Activated T-helper 1 cell treated with anti-CD3 and anti-CD28 coated beads, Interleukin-2, amount 50 U/mL, for 16 hours (primary cell): Measurements from ENCODE around the gene ORC1.

Experiments used
- DNase-seq, 2 donors: peaks; one replicate each; pipeline ENCODE4 v3.0.0-alpha.2; 2020; ENCODE audit warnings: low read depth in 1 of 2, low spot score in 1 of 2

The ORC1 gene

GRCh38 chr1:52346653-52347052 lies 57.6 kb downstream of the ORC1 start:
- no peak for DNase-seq

- no peak for DNase-seq
Observed at GRCh38 chr1:52345252-52345651, 59.0 kb downstream of the ORC1 start.

DNA sequence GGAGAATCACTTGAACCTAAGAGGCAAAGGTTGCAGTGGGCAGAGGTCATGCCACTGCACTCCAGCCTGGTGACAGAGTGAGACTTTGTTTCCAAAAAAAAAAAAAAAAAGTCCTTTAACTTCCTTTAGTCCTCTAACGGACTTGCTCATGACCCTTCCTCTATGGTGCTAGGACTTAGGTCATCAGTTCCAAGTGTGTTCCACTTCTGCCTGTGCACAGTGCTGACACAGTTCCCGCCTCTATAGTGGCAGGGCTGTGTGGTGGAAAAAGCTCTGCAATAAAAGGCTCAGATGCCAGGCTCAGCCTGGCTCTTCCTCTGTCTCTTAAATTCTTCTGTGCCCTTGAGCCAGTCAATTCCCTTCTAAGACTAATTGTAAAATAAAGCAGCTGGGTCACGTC lies 60.2 kb downstream of the ORC1 start:
- DNase-seq = no peak

DNA sequence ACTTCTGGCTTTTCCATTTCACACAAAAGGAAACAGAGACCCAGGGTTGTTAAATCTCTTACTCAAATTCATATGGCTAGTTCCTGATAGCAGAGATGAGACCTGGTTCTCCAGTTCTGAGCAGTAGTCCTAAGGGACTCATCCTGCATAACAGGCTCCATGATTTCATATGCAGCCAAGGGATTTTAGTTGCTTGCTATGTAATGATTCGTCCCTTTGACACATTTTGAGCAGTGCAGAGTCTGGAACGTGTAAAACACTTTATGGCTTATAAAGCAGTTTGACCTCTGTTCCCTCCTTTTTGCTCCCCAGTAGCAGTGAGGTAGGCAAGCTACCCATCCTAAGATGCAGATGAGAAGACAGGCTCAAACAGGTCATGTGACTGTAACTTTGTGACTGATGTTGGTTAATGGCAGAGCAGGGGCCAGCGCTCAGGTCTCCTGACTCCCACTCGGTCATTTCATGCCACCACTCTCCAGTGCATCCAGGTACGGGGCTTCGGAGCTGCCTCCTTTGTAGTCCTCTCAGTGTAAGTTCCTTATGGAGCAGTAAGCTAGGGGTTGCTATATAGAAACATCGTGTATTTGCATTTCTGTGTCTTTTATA lies 62.5 kb downstream of the ORC1 start:
- DNase-seq = no peak

GRCh38 chr1:52337439-52337838 lies 66.8 kb downstream of the ORC1 start:
- no peak for DNase-seq

- no peak for DNase-seq
Observed at GRCh38 chr1:52334906-52335528, 69.2 kb downstream of the ORC1 start.

- DNase-seq = no peak
Observed at GRCh38 chr1:52332411-52332810, 71.8 kb downstream of the ORC1 start.

- DNase-seq = no peak
Observed at GRCh38 chr1:52328615-52329014, 75.6 kb downstream of the ORC1 start.

GRCh38 chr1:52325786-52326185 lies 78.4 kb downstream of the ORC1 start:
- DNase-seq = no peak

- DNase-seq = no peak
Observed at GRCh38 chr1:52323731-52324130, 80.5 kb downstream of the ORC1 start.
